ENCODE data around the gene ANKRD6. TPM values are rescaled to one million over a fixed set of nuclear protein-coding genes. Genes with fewer than 3 reads are reported as not detected.
A peak's percentile ranks its signal among the peaks of the same experiment; 100 is the strongest.

The ANKRD6 gene
- total RNA-seq (2014; rRNA removed; shearing (Covaris generic)) (2.2 and 2.4 TPM in 2 replicates), total RNA-seq (2022) (4.8 and 7.0 TPM in 2 replicates), Bru-seq, nascent RNA (percentile 39 among the genes with signal in this experiment), BruChase-seq, experiment 1, labeled RNA remaining after a 6-hour chase (percentile 40 among the genes with signal in this experiment), BruChase-seq, experiment 2, labeled RNA remaining after a 2-hour chase (percentile 38 among the genes with signal in this experiment)
- long read RNA-seq, partial matches to known transcripts = 0 of 6 reads
- long read RNA-seq, other reads (novel, unspliced or antisense) = 2 of 6 reads

DNA sequence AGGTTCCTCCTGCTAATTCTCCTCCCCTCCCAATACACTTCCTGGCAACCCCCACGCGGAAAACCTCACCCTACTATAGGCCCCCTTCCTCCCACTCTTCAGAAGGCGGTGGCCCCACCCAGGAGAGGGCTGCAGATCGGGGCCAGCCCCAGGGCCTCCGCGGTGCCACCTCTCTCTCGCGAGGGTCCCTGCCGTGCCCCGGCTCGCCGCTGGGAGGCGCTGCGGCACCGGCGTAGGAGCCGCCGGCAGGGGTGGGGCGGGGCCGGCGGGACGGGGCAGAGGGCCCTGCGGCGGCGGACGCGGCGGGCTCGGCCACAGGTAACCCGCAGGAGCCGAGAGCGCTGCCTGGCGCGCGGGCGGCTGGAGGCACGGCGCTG is at the start of gene ANKRD6:
TSS of gene ANKRD6 (plus strand) at position 278 of the 377 bp plus-strand sequence. CDS start 133,825 bp downstream, outside the sequence.
- H3K27ac ChIP-seq (ENCODE audit: low read depth, low read length, poor library complexity, severe bottlenecking) = no peak within 1 kb of the TSS
- H3K9me2 ChIP-seq (ENCODE audit: insufficient read depth, low read length) = no peaks in the 10 kb centered on the region
- ChIA-PET CTCF (ENCODE audit: unreplicated experiment) (interaction anchor here (0.8 to 1.0 kb wide), 2 partner anchors 54 to 61 kb away, joined by 3 read pairs; no protein-coding TSS in a partner anchor), POLR2A (interaction anchor here (0.6 to 1.7 kb wide), 4 partner anchors 10 to 208 kb away, joined by 3 to 8 read pairs (median 4); partner anchors contain the start of gene LYRM2)
- no peaks in the 10 kb centered on the region for H3K79me2 ChIP-seq (ENCODE audit: insufficient read depth, low read depth, low read length)
- intact Hi-C loops (cut with micrococcal nuclease; ENCODE audit: unreplicated experiment) = loop anchor here (1.0 to 10.0 kb wide), 5 partner anchors 60 to 1044 kb away; no protein-coding TSS in a partner anchor
- H3K9me3 ChIP-seq (ENCODE audit: low read length) = no peaks in the 10 kb centered on the region
- no peaks in the 10 kb centered on the region for H3K36me3 ChIP-seq (ENCODE audit: insufficient read depth, low read length)
- TF ChIP-seq CTCF (conservative IDR thresholded peaks at IDR 0.05; ENCODE audit: low read length) = peak; percentile 81
- TF ChIP-seq EZH2phosphoT487 (IDR thresholded peaks at IDR 0.05; ENCODE audit: borderline replicate concordance, low read depth, low read length) = no peak
- H3K4me3 ChIP-seq (ENCODE audit: low read depth, low read length, poor library complexity, severe bottlenecking) = peak within 1 kb of the TSS; percentile 70
- peak within 1 kb of the TSS; percentile 74 for H2AFZ ChIP-seq (ENCODE audit: low read length)
- peak within 1 kb of the TSS; percentile 58 for H3K4me2 ChIP-seq (ENCODE audit: low read length)
- BruUV-seq (replicated peaks) = no TSS peak
- H3K4me1 ChIP-seq (ENCODE audit: insufficient read depth, low read length, poor library complexity, severe bottlenecking) = peaks cover 22% of the 10 kb centered on the region
- H4K20me1 ChIP-seq (ENCODE audit: insufficient read depth, low read length) = no peaks in the 10 kb centered on the region
- peak; percentile 79 for DNase-seq (ENCODE audit: low spot score)

GRCh38 chr6:89385156-89385667 is 47.7 kb upstream of the ANKRD6 start:
- H3K4me2 ChIP-seq (ENCODE audit: low read length) = peak overlapping the region; percentile 59
- H3K4me1 ChIP-seq (ENCODE audit: insufficient read depth, low read length, poor library complexity, severe bottlenecking) = peaks cover 60% of the 10 kb centered on the region
- no peak for DNase-seq (ENCODE audit: low spot score)
- no peaks in the 10 kb centered on the region for H3K9me2 ChIP-seq (ENCODE audit: insufficient read depth, low read length)
- ChIA-PET POLR2A (interaction anchor here (0.6 to 1.7 kb wide), 5 partner anchors 9 to 1198 kb away, joined by 3 to 6 read pairs (median 3); no protein-coding TSS in a partner anchor), CTCF (ENCODE audit: unreplicated experiment) (interaction anchor here (0.6 to 1.0 kb wide), 2 partner anchors 9 to 14 kb away, joined by 3 to 6 read pairs; no protein-coding TSS in a partner anchor)
- intact Hi-C loops (cut with micrococcal nuclease; ENCODE audit: unreplicated experiment) = no loop called here
- H3K36me3 ChIP-seq (ENCODE audit: insufficient read depth, low read length) = peaks cover 6% of the 10 kb centered on the region; the same call in 1 of the 2 replicates
- no TSS peak for BruUV-seq (replicated peaks)
- H3K9me3 ChIP-seq (ENCODE audit: low read length) = peaks cover 5% of the 10 kb centered on the region; the same call in 1 of the 2 replicates
- peak overlapping the region; percentile 18 for H3K4me3 ChIP-seq (ENCODE audit: low read depth, low read length, poor library complexity, severe bottlenecking)
- H4K20me1 ChIP-seq (ENCODE audit: insufficient read depth, low read length) = no peaks in the 10 kb centered on the region
- TF ChIP-seq CTCF (conservative IDR thresholded peaks at IDR 0.05; ENCODE audit: low read length) (no peak), EZH2phosphoT487 (IDR thresholded peaks at IDR 0.05; ENCODE audit: borderline replicate concordance, low read depth, low read length) (no peak)
- H3K79me2 ChIP-seq (ENCODE audit: insufficient read depth, low read depth, low read length) = peaks cover 11% of the 10 kb centered on the region; the same call in 1 of the 2 replicates
- H3K27ac ChIP-seq (ENCODE audit: low read depth, low read length, poor library complexity, severe bottlenecking) = peak overlapping the region; percentile 23
- H2AFZ ChIP-seq (ENCODE audit: low read length) = peak overlapping the region; percentile 6; the same call in 1 of the 2 replicates
